ENCODE results near the gene TMC1. TPM values are rescaled to one million over a fixed set of nuclear protein-coding genes. Genes with fewer than 3 reads are reported as not detected.

TMC1 gene
- polyA plus RNA-seq, 3 donors = 0.16 to 0.55 (median 0.40) TPM

- no peak overlapping the region for H2AFZ ChIP-seq (ENCODE audit: insufficient read depth, low read depth, low read length, poor library complexity, severe bottlenecking)
- no peak overlapping the region for H3K4me3 Mint-ChIP-seq
Measured at GRCh38 chr9:72863456-72864094, 342.2 kb downstream of the TMC1 start.

GRCh38 chr9:72864327-72864726 is 342.9 kb downstream of the TMC1 start:
- Mint-ChIP-seq H3K4me3 (no peak overlapping the region), H3K36me3 (no peaks in the 10 kb centered on the region), H3K9me3 (peaks cover 2 to 10% (median 7%) of the 10 kb centered on the region in 7 donors), H3K27ac (no peak overlapping the region), H3K4me1 (peaks cover 12% of the 10 kb centered on the region), H3K27me3 (ENCODE audit: low read depth in 3 of 3) (peaks cover 0 to 5% (median 4%) of the 10 kb centered on the region in 3 donors)
- Histone ChIP-seq H3K79me2 (ENCODE audit: insufficient read depth, low read length) (no peaks in the 10 kb centered on the region), H3K27me3 (ENCODE audit: control insufficient read depth in 2 of 2, insufficient read depth in 2 of 2, low read length in 2 of 2) (no peaks in the 10 kb centered on the region), H3K27ac (ENCODE audit: low read depth in 1 of 2, low read length in 2 of 2) (no peak overlapping the region), H3K9me3 (replicated peaks in 1 of 2; ENCODE audit: control insufficient read depth in 1 of 2, insufficient read depth in 1 of 2, low read length in 2 of 2) (peaks cover 0 to 7% of the 10 kb centered on the region in 2 donors), H3K4me1 (ENCODE audit: control insufficient read depth in 1 of 2, insufficient read depth in 2 of 2, low read length in 2 of 2) (no peaks in the 10 kb centered on the region), H4K20me1 (ENCODE audit: insufficient read depth, low read length) (no peaks in the 10 kb centered on the region), H3K4me2 (replicated peaks; ENCODE audit: extremely low read depth, low read length, poor library complexity, severe bottlenecking) (no peak overlapping the region), H2AFZ (ENCODE audit: insufficient read depth, low read depth, low read length, poor library complexity, severe bottlenecking) (no peak overlapping the region), H3K4me3 (replicated peaks in 1 of 3; ENCODE audit: low read depth in 2 of 3, low read length in 3 of 3) (no peak overlapping the region), H3K36me3 (replicated peaks in 1 of 2; ENCODE audit: control insufficient read depth in 1 of 2, insufficient read depth in 2 of 2, low read length in 2 of 2) (no peaks in the 10 kb centered on the region), H3K9ac (ENCODE audit: insufficient read depth, low read length, poor library complexity, severe bottlenecking) (no peak overlapping the region)
- intact Hi-C loops (cut with micrococcal nuclease) = no loop called here
- no peak for TF ChIP-seq CTCF (IDR thresholded peaks at IDR 0.05)
- DNase-seq = no peak
- no CpG with 5 or more reads among the region's 1 CpG for WGBS (ENCODE audit: insufficient coverage)

More at GRCh38 chr9:72863456-72864094, 342.2 kb downstream of the TMC1 start:
- H3K27me3 Mint-ChIP-seq (ENCODE audit: low read depth in 3 of 3) = peaks cover 0 to 5% (median 4%) of the 10 kb centered on the region in 3 donors
- H3K9me3 Mint-ChIP-seq = peaks cover 2 to 10% (median 7%) of the 10 kb centered on the region in 7 donors
- no peaks in the 10 kb centered on the region for H3K36me3 ChIP-seq (replicated peaks in 1 of 2; ENCODE audit: control insufficient read depth in 1 of 2, insufficient read depth in 2 of 2, low read length in 2 of 2)
- H3K9ac ChIP-seq (ENCODE audit: insufficient read depth, low read length, poor library complexity, severe bottlenecking) = no peak overlapping the region
- no peaks in the 10 kb centered on the region for H3K4me1 ChIP-seq (ENCODE audit: control insufficient read depth in 1 of 2, insufficient read depth in 2 of 2, low read length in 2 of 2)
- peaks cover 0 to 7% of the 10 kb centered on the region in 2 donors for H3K9me3 ChIP-seq (replicated peaks in 1 of 2; ENCODE audit: control insufficient read depth in 1 of 2, insufficient read depth in 1 of 2, low read length in 2 of 2)
- no peak for TF ChIP-seq CTCF (IDR thresholded peaks at IDR 0.05)
- no peaks in the 10 kb centered on the region for H4K20me1 ChIP-seq (ENCODE audit: insufficient read depth, low read length)
- DNase-seq = no peak
- no peaks in the 10 kb centered on the region for H3K79me2 ChIP-seq (ENCODE audit: insufficient read depth, low read length)
- no CpG with 5 or more reads among the region's 4 CpGs for WGBS (ENCODE audit: insufficient coverage)
- intact Hi-C loops (cut with micrococcal nuclease) = no loop called here
- H3K4me3 ChIP-seq (replicated peaks in 1 of 3; ENCODE audit: low read depth in 2 of 3, low read length in 3 of 3) = no peak overlapping the region
- no peak overlapping the region for H3K27ac ChIP-seq (ENCODE audit: low read depth in 1 of 2, low read length in 2 of 2)
- H3K36me3 Mint-ChIP-seq = no peaks in the 10 kb centered on the region
- no peaks in the 10 kb centered on the region for H3K27me3 ChIP-seq (ENCODE audit: control insufficient read depth in 2 of 2, insufficient read depth in 2 of 2, low read length in 2 of 2)
- no peak overlapping the region for H3K4me2 ChIP-seq (replicated peaks; ENCODE audit: extremely low read depth, low read length, poor library complexity, severe bottlenecking)
- no peak overlapping the region for H3K27ac Mint-ChIP-seq
- peaks cover 11% of the 10 kb centered on the region for H3K4me1 Mint-ChIP-seq
